KOPT-K1 (cell line): ENCODE measurements around the gene FOXI1.

Source experiments
- H3K27ac ChIP-seq: fragments of 200-600 bp; sonication (generic); 2 replicates; pipeline ENCODE4 v1.5.1; 2016; ENCODE audit warnings: antibody characterized with exemption, mild to moderate bottlenecking, low read depth, low read length; ENCODE audit not compliant: poor library complexity, severe bottlenecking
- H3K36me3 ChIP-seq: fragments of 200-600 bp; sonication (generic); 2 replicates; pipeline ENCODE4 v1.5.1; 2017; ENCODE audit warnings: antibody characterized with exemption, mild to moderate bottlenecking, low read length, moderate library complexity; ENCODE audit not compliant: insufficient read depth
- H3K9me3 ChIP-seq: fragments of 200-600 bp; sonication (generic); 2 replicates; pipeline ENCODE4 v1.5.1; 2017; ENCODE audit warnings: antibody characterized with exemption, low read length, mild to moderate bottlenecking; ENCODE audit not compliant: insufficient read depth, poor library complexity, severe bottlenecking

Gene FOXI1

GRCh38 chr5:170147051-170147752, 41.5 kb downstream of the FOXI1 start:
- no peaks in the 10 kb centered on the region for H3K36me3 ChIP-seq
- no peak overlapping the region for H3K27ac ChIP-seq

DNA sequence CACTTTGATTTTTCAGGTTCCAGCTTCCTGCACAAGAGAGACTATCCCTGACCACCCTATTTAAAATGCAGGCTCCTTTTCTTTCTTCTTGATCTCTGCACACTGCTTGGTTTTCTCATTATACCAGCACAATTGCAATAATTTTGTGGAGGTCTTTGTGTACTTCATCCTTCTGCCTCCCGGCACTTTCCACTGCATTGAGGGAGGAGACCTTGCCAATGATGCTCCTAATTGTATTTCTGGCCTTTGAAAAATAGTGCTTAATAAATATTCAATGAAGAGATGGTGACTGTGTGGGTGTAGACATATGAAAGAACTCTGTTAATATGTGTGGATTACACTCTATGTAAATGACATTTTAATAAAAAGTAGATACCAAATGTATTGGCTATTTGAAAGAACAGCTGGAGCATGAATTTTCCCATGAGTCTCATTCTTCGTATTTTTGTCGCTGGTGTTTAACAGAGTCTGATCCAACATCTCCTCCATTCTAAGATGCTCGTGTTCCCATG, 42.1 kb downstream of the FOXI1 start:
- H3K36me3 ChIP-seq: no peaks in the 10 kb centered on the region
- no peak overlapping the region for H3K27ac ChIP-seq
- H3K9me3 ChIP-seq: no peaks in the 10 kb centered on the region

More at GRCh38 chr5:170147051-170147752, 41.5 kb downstream of the FOXI1 start:
- no peaks in the 10 kb centered on the region for H3K9me3 ChIP-seq

DNA sequence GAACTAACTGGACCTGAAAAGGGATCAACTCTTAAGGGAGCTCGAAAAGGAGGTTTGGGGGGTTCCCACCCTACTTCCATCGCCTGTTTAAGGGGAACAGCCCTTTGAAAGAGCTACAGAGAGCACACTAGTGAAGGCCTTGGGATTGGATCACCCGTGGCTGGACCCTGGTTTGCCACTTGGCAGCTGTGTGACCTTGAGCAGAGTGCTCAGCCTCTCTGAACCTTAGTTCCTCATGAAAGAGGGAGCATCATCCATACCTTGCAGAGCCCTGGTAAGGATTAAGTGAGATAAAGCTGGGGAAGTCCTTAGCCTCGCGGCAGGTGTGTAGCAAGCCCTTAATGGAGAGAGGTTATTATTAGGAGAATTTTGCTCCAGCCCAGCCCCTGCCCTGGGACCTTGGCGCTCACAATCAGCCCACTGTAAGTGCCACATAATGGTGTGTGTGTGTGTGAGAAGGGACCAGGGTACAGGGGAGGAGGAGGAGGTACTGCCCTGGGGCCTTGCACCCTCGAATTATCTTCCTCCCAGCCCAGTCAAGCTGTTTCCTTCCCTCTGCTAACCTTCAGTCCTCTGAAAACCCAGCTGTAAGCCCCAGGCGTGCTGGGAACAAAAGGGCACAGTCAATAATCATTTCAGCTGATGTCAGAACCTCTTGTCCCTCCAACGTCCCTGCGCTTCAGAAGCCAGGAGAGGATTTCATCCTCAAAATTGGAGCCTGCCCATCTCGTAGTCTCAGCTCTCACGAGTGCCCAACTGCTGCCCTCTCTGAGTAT, 42.9 kb downstream of the FOXI1 start:
- no peak overlapping the region for H3K27ac ChIP-seq
- H3K9me3 ChIP-seq: no peaks in the 10 kb centered on the region
- H3K36me3 ChIP-seq: no peaks in the 10 kb centered on the region

GRCh38 chr5:170149206-170149515, 43.5 kb downstream of the FOXI1 start:
- H3K36me3 ChIP-seq: no peaks in the 10 kb centered on the region
- H3K27ac ChIP-seq: no peak overlapping the region
- no peaks in the 10 kb centered on the region for H3K9me3 ChIP-seq

GRCh38 chr5:170150713-170151096, 45.0 kb downstream of the FOXI1 start:
- no peaks in the 10 kb centered on the region for H3K9me3 ChIP-seq
- no peaks in the 10 kb centered on the region for H3K36me3 ChIP-seq
- H3K27ac ChIP-seq: no peak overlapping the region

GRCh38 chr5:170151097-170151831, 45.6 kb downstream of the FOXI1 start:
- H3K9me3 ChIP-seq: no peaks in the 10 kb centered on the region
- H3K36me3 ChIP-seq: no peaks in the 10 kb centered on the region
- no peak overlapping the region for H3K27ac ChIP-seq

- Histone ChIP-seq H3K9me3 (no peaks in the 10 kb centered on the region), H3K36me3 (no peaks in the 10 kb centered on the region), H3K27ac (no peak overlapping the region)
These were observed 47.1 kb downstream of the FOXI1 start for GRCh38 chr5:170152767-170153166.

- no peak overlapping the region for H3K27ac ChIP-seq
- H3K36me3 ChIP-seq: no peaks in the 10 kb centered on the region
- H3K9me3 ChIP-seq: no peaks in the 10 kb centered on the region
These were observed 48.6 kb downstream of the FOXI1 start for GRCh38 chr5:170154297-170154696.

- Histone ChIP-seq H3K27ac (no peak overlapping the region), H3K9me3 (no peaks in the 10 kb centered on the region), H3K36me3 (no peaks in the 10 kb centered on the region)
These were observed 49.0 kb downstream of the FOXI1 start for GRCh38 chr5:170154744-170155143.

DNA sequence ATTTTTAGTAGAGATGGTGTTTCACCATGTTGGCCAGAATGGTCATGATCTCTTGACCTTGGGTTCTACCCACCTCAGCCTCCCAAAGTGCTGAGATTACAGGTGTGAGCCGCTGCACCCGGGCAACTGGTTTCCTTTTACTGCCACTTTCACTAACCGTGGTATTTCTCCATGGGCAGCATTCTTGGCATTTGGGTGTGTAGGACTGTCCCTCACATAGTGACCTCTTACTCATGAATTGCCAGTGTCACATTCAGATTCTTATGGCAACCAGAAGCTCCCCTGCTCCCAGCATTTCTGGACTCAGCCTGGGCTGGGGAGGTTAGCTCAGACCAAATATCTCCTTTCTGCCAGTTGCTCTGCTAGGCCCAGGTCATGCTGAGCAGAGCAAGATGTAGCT, 50.1 kb downstream of the FOXI1 start:
- Histone ChIP-seq H3K9me3 (no peaks in the 10 kb centered on the region), H3K27ac (no peak overlapping the region), H3K36me3 (no peaks in the 10 kb centered on the region)

- H3K36me3 ChIP-seq: no peaks in the 10 kb centered on the region
- no peaks in the 10 kb centered on the region for H3K9me3 ChIP-seq
- H3K27ac ChIP-seq: no peak overlapping the region
These were observed 53.5 kb downstream of the FOXI1 start for GRCh38 chr5:170159101-170159698.
